Activated effector memory CD4-positive, alpha-beta T cell treated with Interleukin-2 at 50 U/mL for 16 hours (primary cell): ENCODE data around the gene HLF.
A peak's percentile ranks its signal among the peaks of the same experiment; 100 is the strongest.

Experiments
- DNase-seq: peaks from one replicate; pipeline ENCODE4 v3.0.0-alpha.2; 2020

Gene HLF

GRCh38 chr17:55334285-55334684 lies 69.5 kb downstream of the HLF start:
- DNase-seq = no peak

GRCh38 chr17:55334881-55335540 lies 70.3 kb downstream of the HLF start:
- no peak for DNase-seq

GRCh38 chr17:55335625-55336024 lies 70.9 kb downstream of the HLF start:
- DNase-seq = no peak

- DNase-seq = no peak
Measured at GRCh38 chr17:55336426-55336825, 71.7 kb downstream of the HLF start.

GRCh38 chr17:55340176-55340575 lies 75.4 kb downstream of the HLF start:
- DNase-seq = no peak

GRCh38 chr17:55340686-55341085 lies 75.9 kb downstream of the HLF start:
- DNase-seq = no peak

- no peak for DNase-seq
Measured at GRCh38 chr17:55341432-55341831, 76.7 kb downstream of the HLF start.

GRCh38 chr17:55342800-55343585 lies 78.2 kb downstream of the HLF start:
- no peak for DNase-seq

- DNase-seq = no peak
Measured at GRCh38 chr17:55343900-55344513, 79.2 kb downstream of the HLF start.

- DNase-seq = no peak
Measured at GRCh38 chr17:55344514-55344997, 79.8 kb downstream of the HLF start.

GRCh38 chr17:55345132-55345531 lies 80.4 kb downstream of the HLF start:
- DNase-seq = no peak

- DNase-seq = no peak
Measured at GRCh38 chr17:55346658-55347057, 81.9 kb downstream of the HLF start.

- DNase-seq = no peak
Measured at GRCh38 chr17:55347341-55347740, 82.6 kb downstream of the HLF start.

- peak; percentile 28 for DNase-seq
Measured at GRCh38 chr17:55348749-55349354, 84.1 kb downstream of the HLF start.

GRCh38 chr17:55350825-55351205 lies 86.1 kb downstream of the HLF start:
- DNase-seq = no peak

- DNase-seq = no peak
Measured at GRCh38 chr17:55351226-55351625, 86.5 kb downstream of the HLF start.

- no peak for DNase-seq
Measured at GRCh38 chr17:55354010-55354409, 89.2 kb downstream of the HLF start.

- no peak for DNase-seq
Measured at GRCh38 chr17:55354941-55355340, 90.2 kb downstream of the HLF start.

GRCh38 chr17:55356434-55357328 lies 91.9 kb downstream of the HLF start:
- peak; percentile 52 for DNase-seq

GRCh38 chr17:55360971-55361370 lies 96.2 kb downstream of the HLF start:
- no peak for DNase-seq

- DNase-seq = no peak
Measured at GRCh38 chr17:55363033-55363432, 98.3 kb downstream of the HLF start.

GRCh38 chr17:55366020-55366481 lies 101.3 kb downstream of the HLF start:
- no peak for DNase-seq
